ENCODE measurements around the gene BCL11A. TPM values are rescaled to one million over a fixed set of nuclear protein-coding genes. Genes with fewer than 3 reads are reported as not detected.

The BCL11A gene
- total RNA-seq, 4 donors from 2014 or later, result 0.16 to 2.0 (median 0.41) TPM

- no peak for TF ChIP-seq CTCF (IDR thresholded peaks at IDR 0.05; ENCODE audit: low read depth)
These were observed 114.1 kb downstream of the BCL11A start for GRCh38 chr2:60439219-60439974.

- TF ChIP-seq CTCF (IDR thresholded peaks at IDR 0.05; ENCODE audit: low read depth), result no peak
These were observed 114.8 kb downstream of the BCL11A start for GRCh38 chr2:60438653-60439052.

- no peak for TF ChIP-seq CTCF (IDR thresholded peaks at IDR 0.05; ENCODE audit: low read depth)
These were observed 115.3 kb downstream of the BCL11A start for GRCh38 chr2:60438131-60438530.

- no peak for TF ChIP-seq CTCF (IDR thresholded peaks at IDR 0.05; ENCODE audit: low read depth)
These were observed 116.3 kb downstream of the BCL11A start for GRCh38 chr2:60437080-60437696.

GRCh38 chr2:60433018-60433596 lies 120.3 kb downstream of the BCL11A start:
- no peak for TF ChIP-seq CTCF (IDR thresholded peaks at IDR 0.05; ENCODE audit: low read depth)

GRCh38 chr2:60432035-60432601 lies 121.3 kb downstream of the BCL11A start:
- no peak for TF ChIP-seq CTCF (IDR thresholded peaks at IDR 0.05; ENCODE audit: low read depth)

DNA sequence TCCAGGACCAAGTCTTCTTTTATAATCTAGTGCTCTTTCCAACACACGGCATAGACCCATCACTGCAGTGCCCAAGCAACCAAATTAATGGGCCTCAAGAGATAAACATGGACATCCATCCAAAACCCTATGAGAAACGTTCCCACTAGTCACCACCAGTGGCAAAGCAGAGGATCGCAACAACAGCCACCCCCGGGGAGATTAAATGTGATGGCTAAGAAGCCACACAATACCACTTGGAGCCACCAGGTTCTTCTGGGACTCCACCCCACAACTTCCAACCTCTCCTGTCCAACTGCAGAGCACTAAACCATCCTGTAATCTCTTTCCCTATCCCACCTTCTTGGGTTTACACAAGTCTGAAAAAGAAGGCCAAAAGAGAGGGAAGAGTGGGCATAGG lies 123.8 kb downstream of the BCL11A start:
- no peak for TF ChIP-seq CTCF (IDR thresholded peaks at IDR 0.05; ENCODE audit: low read depth)
